Measurements from ENCODE around the gene ABR.

DNA sequence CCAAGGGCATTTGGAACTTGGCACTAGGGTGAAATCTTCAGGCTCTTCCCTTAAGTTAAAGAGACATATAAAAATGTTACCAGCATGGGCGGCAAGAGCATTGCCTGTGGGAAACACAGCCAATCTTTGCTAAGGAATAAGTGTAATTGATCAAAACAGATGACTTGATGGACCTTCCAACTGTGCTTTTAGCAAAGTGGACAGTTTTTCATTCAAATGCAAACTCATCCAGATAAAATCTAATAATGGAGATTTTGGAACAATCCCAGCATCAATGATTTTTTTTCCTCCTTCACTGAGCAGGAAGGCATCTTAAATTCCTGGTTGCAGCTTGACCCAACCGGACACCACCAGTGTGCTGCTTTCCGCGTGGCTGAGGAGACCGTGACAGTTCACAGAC, 47.6 kb upstream of the ABR start:
- TF ChIP-seq, protein P1, sequence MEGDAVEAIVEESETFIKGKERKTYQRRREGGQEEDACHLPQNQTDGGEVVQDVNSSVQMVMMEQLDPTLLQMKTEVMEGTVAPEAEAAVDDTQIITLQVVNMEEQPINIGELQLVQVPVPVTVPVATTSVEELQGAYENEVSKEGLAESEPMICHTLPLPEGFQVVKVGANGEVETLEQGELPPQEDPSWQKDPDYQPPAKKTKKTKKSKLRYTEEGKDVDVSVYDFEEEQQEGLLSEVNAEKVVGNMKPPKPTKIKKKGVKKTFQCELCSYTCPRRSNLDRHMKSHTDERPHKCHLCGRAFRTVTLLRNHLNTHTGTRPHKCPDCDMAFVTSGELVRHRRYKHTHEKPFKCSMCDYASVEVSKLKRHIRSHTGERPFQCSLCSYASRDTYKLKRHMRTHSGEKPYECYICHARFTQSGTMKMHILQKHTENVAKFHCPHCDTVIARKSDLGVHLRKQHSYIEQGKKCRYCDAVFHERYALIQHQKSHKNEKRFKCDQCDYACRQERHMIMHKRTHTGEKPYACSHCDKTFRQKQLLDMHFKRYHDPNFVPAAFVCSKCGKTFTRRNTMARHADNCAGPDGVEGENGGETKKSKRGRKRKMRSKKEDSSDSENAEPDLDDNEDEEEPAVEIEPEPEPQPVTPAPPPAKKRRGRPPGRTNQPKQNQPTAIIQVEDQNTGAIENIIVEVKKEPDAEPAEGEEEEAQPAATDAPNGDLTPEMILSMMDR (IDR thresholded peaks at IDR 0.05; ENCODE audit: insufficient read depth, low read length): no peak
- TF ChIP-seq SPI1 (IDR thresholded peaks at IDR 0.05; ENCODE audit: borderline replicate concordance, low read depth) (no peak), POLR2AphosphoS5 (IDR thresholded peaks at IDR 0.05; ENCODE audit: low read depth) (no peak), GABPA (IDR thresholded peaks at IDR 0.05; ENCODE audit: low read depth) (no peak)
- TF ChIP-seq, protein P2, sequence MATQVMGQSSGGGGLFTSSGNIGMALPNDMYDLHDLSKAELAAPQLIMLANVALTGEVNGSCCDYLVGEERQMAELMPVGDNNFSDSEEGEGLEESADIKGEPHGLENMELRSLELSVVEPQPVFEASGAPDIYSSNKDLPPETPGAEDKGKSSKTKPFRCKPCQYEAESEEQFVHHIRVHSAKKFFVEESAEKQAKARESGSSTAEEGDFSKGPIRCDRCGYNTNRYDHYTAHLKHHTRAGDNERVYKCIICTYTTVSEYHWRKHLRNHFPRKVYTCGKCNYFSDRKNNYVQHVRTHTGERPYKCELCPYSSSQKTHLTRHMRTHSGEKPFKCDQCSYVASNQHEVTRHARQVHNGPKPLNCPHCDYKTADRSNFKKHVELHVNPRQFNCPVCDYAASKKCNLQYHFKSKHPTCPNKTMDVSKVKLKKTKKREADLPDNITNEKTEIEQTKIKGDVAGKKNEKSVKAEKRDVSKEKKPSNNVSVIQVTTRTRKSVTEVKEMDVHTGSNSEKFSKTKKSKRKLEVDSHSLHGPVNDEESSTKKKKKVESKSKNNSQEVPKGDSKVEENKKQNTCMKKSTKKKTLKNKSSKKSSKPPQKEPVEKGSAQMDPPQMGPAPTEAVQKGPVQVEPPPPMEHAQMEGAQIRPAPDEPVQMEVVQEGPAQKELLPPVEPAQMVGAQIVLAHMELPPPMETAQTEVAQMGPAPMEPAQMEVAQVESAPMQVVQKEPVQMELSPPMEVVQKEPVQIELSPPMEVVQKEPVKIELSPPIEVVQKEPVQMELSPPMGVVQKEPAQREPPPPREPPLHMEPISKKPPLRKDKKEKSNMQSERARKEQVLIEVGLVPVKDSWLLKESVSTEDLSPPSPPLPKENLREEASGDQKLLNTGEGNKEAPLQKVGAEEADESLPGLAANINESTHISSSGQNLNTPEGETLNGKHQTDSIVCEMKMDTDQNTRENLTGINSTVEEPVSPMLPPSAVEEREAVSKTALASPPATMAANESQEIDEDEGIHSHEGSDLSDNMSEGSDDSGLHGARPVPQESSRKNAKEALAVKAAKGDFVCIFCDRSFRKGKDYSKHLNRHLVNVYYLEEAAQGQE (IDR thresholded peaks at IDR 0.05; ENCODE audit: insufficient replicate concordance, low read depth): no peak

Measured in HL-60 (cell line).